Stimulated activated CD8-positive, alpha-beta memory T cell treated with anti-CD3 and anti-CD28 coated beads, Interleukin-15, amount 100 ng/mL, for 48 hours (primary cell): Measurements from ENCODE around the gene FAM107B.
"Not testable (repeated sequence)": the region's sequence is repeated elsewhere in the genome, so short reads cannot be mapped to it uniquely, and the experiment has no call there.

ENCODE experiments used
- DNase-seq, 2 donors: peaks; one replicate each; pipeline ENCODE4 v3.0.0-alpha.2; 2020; ENCODE audit warnings: low read depth in 2 of 2

FAM107B gene

GRCh38 chr10:14692344-14693076, 82.2 kb downstream of the FAM107B start:
- no peak for DNase-seq

GRCh38 chr10:14691359-14691758, 83.3 kb downstream of the FAM107B start:
- DNase-seq = no peak

GRCh38 chr10:14688606-14689005, 86.1 kb downstream of the FAM107B start:
- no peak for DNase-seq

GRCh38 chr10:14688189-14688588, 86.5 kb downstream of the FAM107B start:
- DNase-seq = not testable (repeated sequence)

GRCh38 chr10:14687340-14687739, 87.4 kb downstream of the FAM107B start:
- no peak for DNase-seq

GRCh38 chr10:14686356-14686755, 88.3 kb downstream of the FAM107B start:
- DNase-seq = no peak

- no peak for DNase-seq
Observed at GRCh38 chr10:14684354-14684753, 90.3 kb downstream of the FAM107B start.

GRCh38 chr10:14683256-14683655, 91.4 kb downstream of the FAM107B start:
- DNase-seq = no peak

- DNase-seq = no peak
Observed at GRCh38 chr10:14681802-14682201, 92.9 kb downstream of the FAM107B start.

GRCh38 chr10:14681305-14681704, 93.4 kb downstream of the FAM107B start:
- no peak for DNase-seq

- no peak for DNase-seq
Observed at GRCh38 chr10:14678637-14679036, 96.1 kb downstream of the FAM107B start.

GRCh38 chr10:14676732-14677131, 98.0 kb downstream of the FAM107B start:
- no peak for DNase-seq

- DNase-seq = no peak
Observed at GRCh38 chr10:14674376-14675050, 100.2 kb downstream of the FAM107B start.

- DNase-seq = no peak
Observed at GRCh38 chr10:14673189-14673861, 101.4 kb downstream of the FAM107B start.

- DNase-seq = no peak
Observed at GRCh38 chr10:14671386-14671831, 103.3 kb downstream of the FAM107B start.

- DNase-seq = no peak
Observed at GRCh38 chr10:14670551-14671240, 104.0 kb downstream of the FAM107B start.

GRCh38 chr10:14669576-14669975, 105.1 kb downstream of the FAM107B start:
- DNase-seq = no peak

GRCh38 chr10:14667781-14668180, 106.9 kb downstream of the FAM107B start:
- DNase-seq = no peak

- DNase-seq = no peak
Observed at GRCh38 chr10:14667280-14667679, 107.4 kb downstream of the FAM107B start.

GRCh38 chr10:14665865-14666857, 108.5 kb downstream of the FAM107B start:
- no peak for DNase-seq

- DNase-seq = no peak
Observed at GRCh38 chr10:14665304-14665703, 109.4 kb downstream of the FAM107B start.
